Measurements from ENCODE around the gene ANO6. TPM values are rescaled to one million over a fixed set of nuclear protein-coding genes. Genes with fewer than 3 reads are reported as not detected.

The ANO6 gene
- total RNA-seq, 1 donor from 2014 or later: 35.0 TPM

DNA sequence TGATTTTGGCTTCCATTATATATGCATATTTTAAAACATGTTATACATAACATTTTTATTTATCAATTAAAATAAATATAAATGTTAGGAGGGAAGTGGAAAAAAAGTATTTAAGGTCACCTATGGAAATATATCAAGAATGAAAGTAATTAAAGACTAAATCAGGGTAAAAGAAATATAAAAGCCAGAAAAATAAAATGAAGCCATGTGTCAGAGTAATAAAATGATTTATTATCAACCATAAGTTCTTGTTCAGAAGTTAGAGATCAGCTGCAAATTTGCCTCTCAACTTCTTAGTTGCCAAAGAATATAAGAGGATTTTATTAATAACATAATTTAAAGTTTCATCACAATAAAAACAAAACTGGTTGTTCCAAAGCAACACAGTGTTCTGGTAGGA, 121.9 kb downstream of the ANO6 start:
- H3K4me3 Mint-ChIP-seq: no peak overlapping the region
- H3K36me3 Mint-ChIP-seq: peaks cover 11% of the 10 kb centered on the region
- no peak overlapping the region for H3K27ac Mint-ChIP-seq
- H3K4me1 Mint-ChIP-seq (ENCODE audit: unreplicated experiment): peaks cover 5% of the 10 kb centered on the region
- no peak for DNase-seq (ENCODE audit: extremely low spot score, unreplicated experiment)
- no peak for TF ChIP-seq CTCF (conservative IDR thresholded peaks at IDR 0.05)
- no peaks in the 10 kb centered on the region for H3K9me3 Mint-ChIP-seq
- no peaks in the 10 kb centered on the region for H3K27me3 Mint-ChIP-seq

GRCh38 chr12:45338272-45338671, 122.4 kb downstream of the ANO6 start:
- H3K9me3 Mint-ChIP-seq: no peaks in the 10 kb centered on the region
- H3K4me1 Mint-ChIP-seq (ENCODE audit: unreplicated experiment): peaks cover 5% of the 10 kb centered on the region
- TF ChIP-seq CTCF (conservative IDR thresholded peaks at IDR 0.05): no peak
- peaks cover 11% of the 10 kb centered on the region for H3K36me3 Mint-ChIP-seq
- no peaks in the 10 kb centered on the region for H3K27me3 Mint-ChIP-seq
- DNase-seq (ENCODE audit: extremely low spot score, unreplicated experiment): no peak
- no peak overlapping the region for H3K27ac Mint-ChIP-seq
- H3K4me3 Mint-ChIP-seq: no peak overlapping the region

DNA sequence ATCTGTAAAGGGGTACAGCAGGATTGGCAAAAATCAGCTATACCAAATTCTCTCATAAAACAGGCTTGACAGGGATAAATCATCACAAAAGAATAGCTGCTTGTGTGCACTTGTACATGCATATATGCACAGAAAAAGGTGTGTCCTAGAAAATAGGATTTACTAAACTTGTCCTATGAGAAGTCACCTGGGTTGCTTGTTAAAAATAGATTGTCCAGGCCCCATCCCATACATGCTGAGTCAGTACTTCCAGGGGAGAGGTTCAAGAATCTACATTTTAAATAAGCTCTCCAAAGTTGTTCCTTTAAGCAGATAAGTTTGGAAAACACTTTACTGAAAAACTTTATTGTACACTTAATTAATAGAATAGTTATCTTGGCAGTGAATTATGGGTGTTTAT, 123.1 kb downstream of the ANO6 start:
- H3K27ac Mint-ChIP-seq: no peak overlapping the region
- no peak overlapping the region for H3K4me3 Mint-ChIP-seq

GRCh38 chr12:45342171-45342570, 126.3 kb downstream of the ANO6 start:
- no peak for TF ChIP-seq CTCF (conservative IDR thresholded peaks at IDR 0.05)
- Mint-ChIP-seq H3K27ac (no peak overlapping the region), H3K9me3 (no peaks in the 10 kb centered on the region), H3K27me3 (no peaks in the 10 kb centered on the region), H3K4me1 (ENCODE audit: unreplicated experiment) (peaks cover 15% of the 10 kb centered on the region), H3K4me3 (no peak overlapping the region), H3K36me3 (peaks cover 22% of the 10 kb centered on the region)
- no peak for DNase-seq (ENCODE audit: extremely low spot score, unreplicated experiment)

More for the DNA sequence above, 123.1 kb downstream of the ANO6 start:
- Mint-ChIP-seq H3K9me3 (no peaks in the 10 kb centered on the region), H3K36me3 (peaks cover 11% of the 10 kb centered on the region), H3K4me1 (ENCODE audit: unreplicated experiment) (peaks cover 5% of the 10 kb centered on the region), H3K27me3 (no peaks in the 10 kb centered on the region)
- DNase-seq (ENCODE audit: extremely low spot score, unreplicated experiment): no peak
- no peak for TF ChIP-seq CTCF (conservative IDR thresholded peaks at IDR 0.05)

DNA sequence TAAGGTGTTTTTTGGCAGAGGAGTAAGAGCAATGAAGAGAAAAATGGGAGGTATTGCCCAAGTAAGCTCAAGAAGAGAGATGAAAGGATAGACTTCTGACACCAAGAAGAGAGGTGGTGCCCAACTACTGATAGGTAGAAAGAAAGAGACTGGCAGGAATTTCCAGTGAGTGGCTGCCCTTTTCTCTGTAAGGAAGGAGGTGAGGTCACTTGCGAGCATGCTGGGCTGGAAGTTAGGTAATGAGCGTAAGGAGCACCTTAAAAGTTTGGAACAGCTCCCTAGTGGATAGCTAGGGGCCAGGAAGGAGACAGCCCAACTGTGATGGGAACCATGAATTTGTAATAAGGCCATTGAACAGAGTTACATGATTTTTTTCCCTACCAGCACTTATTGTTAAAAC, 127.0 kb downstream of the ANO6 start:
- no peaks in the 10 kb centered on the region for H3K9me3 Mint-ChIP-seq
- no peak overlapping the region for H3K4me3 Mint-ChIP-seq
- no peak for DNase-seq (ENCODE audit: extremely low spot score, unreplicated experiment)
- peaks cover 15% of the 10 kb centered on the region for H3K4me1 Mint-ChIP-seq (ENCODE audit: unreplicated experiment)
- H3K27ac Mint-ChIP-seq: no peak overlapping the region
- H3K27me3 Mint-ChIP-seq: no peaks in the 10 kb centered on the region
- TF ChIP-seq CTCF (conservative IDR thresholded peaks at IDR 0.05): no peak
- peaks cover 23% of the 10 kb centered on the region for H3K36me3 Mint-ChIP-seq
